H1 (cell line): ENCODE results near the gene CST4. TPM values are rescaled to one million over a fixed set of nuclear protein-coding genes. Genes with fewer than 3 reads are reported as not detected.

Experiments
- CTCF ChIA-PET: fragments of 300-600 bp; sonication (Branson Sonifier 250); formaldehyde crosslinking; loops from one replicate; lab custom pipeline; 2021; ENCODE audit not compliant: partially characterized antibody; lab: Charles Lee
- POLR2A ChIA-PET: fragments of 300-600 bp; sonication (Branson Sonifier 250); formaldehyde crosslinking; loops from one replicate; lab custom pipeline; 2021; ENCODE audit warnings: inconsistent platforms; ENCODE audit not compliant: partially characterized antibody; lab: Charles Lee
- DNase-seq, 2 experiments: peaks; one replicate each; pipeline versions ENCODE4 v3.0.0 to v3.0.0-alpha.2; 2010 to 2022; ENCODE audit warnings: low spot score in 2 of 2, low read depth in 1 of 2, mixed read lengths in 1 of 2
- FAIRE-seq: peaks from 2 replicates; lab custom pipeline; 2011; peaks lifted over from hg19 to GRCh38; lab: Jason Lieb, UNC
- H2AFZ ChIP-seq: 2 replicates; pipeline ENCODE4 v1.8.1; 2012; ENCODE audit warnings: low read length, inconsistent platforms
- H2AK5ac ChIP-seq: 2 replicates; pipeline ENCODE4 v1.6.1; 2013; ENCODE audit warnings: low read depth, low read length
- H2BK120ac ChIP-seq: replicated peaks from 2 replicates; pipeline ENCODE3; 2013; ENCODE audit warnings: low read depth, low read length, inconsistent platforms
- H2BK12ac ChIP-seq: 2 replicates; pipeline ENCODE4 v1.6.1; 2013; ENCODE audit warnings: low read depth, low read length
- H2BK15ac ChIP-seq: 2 replicates; pipeline ENCODE4 v1.6.1; 2013; ENCODE audit warnings: low read length
- H2BK20ac ChIP-seq: 2 replicates; pipeline ENCODE4 v1.6.1; 2013; ENCODE audit warnings: low read length
- H2BK5ac ChIP-seq: 2 replicates; pipeline ENCODE4 v1.6.1; 2013; ENCODE audit warnings: low read depth, low read length
- H3K14ac ChIP-seq: 2 replicates; pipeline ENCODE4 v1.6.1; 2013; ENCODE audit warnings: inconsistent platforms; ENCODE audit not compliant: insufficient read length
- H3K18ac ChIP-seq: 2 replicates; pipeline ENCODE4 v1.6.1; 2013; ENCODE audit warnings: low read length; ENCODE audit errors: extremely low read depth
- H3K23ac ChIP-seq: 2 replicates; pipeline ENCODE4 v1.6.1; 2013; ENCODE audit warnings: inconsistent platforms; ENCODE audit not compliant: insufficient read length
- H3K23me2 ChIP-seq: 2 replicates; pipeline ENCODE4 v1.6.1; 2013; ENCODE audit warnings: low read depth, low read length
- H3K27ac ChIP-seq: 2 replicates; pipeline ENCODE4 v1.6.1; 2011; ENCODE audit warnings: low read depth, low read length, inconsistent platforms
- H3K27me3 ChIP-seq, 4 experiments: replicated peaks in 1 of 4; 1 replicate in 1 of 4; 2 replicates in 3 of 4; pipeline versions ENCODE4 v1.6.1 to v1.8.1; 2011 to 2013; ENCODE audit warnings: low read length in 3 of 4, mild to moderate bottlenecking in 3 of 4, inconsistent platforms in 2 of 4, mixed read lengths in 2 of 4, moderate library complexity in 1 of 4; ENCODE audit not compliant: control insufficient read depth in 3 of 4, insufficient read depth in 3 of 4; ENCODE audit errors: extremely low read depth in 1 of 4
- H3K36me3 ChIP-seq, 4 experiments: 2 replicates each; pipeline versions ENCODE4 v1.6.1 to v1.8.1; 2011 to 2013; ENCODE audit warnings: mild to moderate bottlenecking in 4 of 4, low read length in 3 of 4, moderate library complexity in 2 of 4, control low read depth in 1 of 4, inconsistent platforms in 1 of 4; ENCODE audit not compliant: insufficient read depth in 4 of 4, control insufficient read depth in 2 of 4
- H3K4ac ChIP-seq: replicated peaks from 2 replicates; pipeline ENCODE3; 2013; ENCODE audit warnings: low read length, low read depth, mixed read lengths, inconsistent platforms; ENCODE audit not compliant: insufficient read length
- H3K4me1 ChIP-seq, 4 experiments: replicated peaks in 1 of 4; 1 replicate in 1 of 4; 2 replicates in 3 of 4; pipeline versions ENCODE4 v1.6.1 to v1.8.1; 2011 to 2013; ENCODE audit warnings: low read length in 3 of 4, inconsistent platforms in 2 of 4, mixed read lengths in 1 of 4; ENCODE audit not compliant: insufficient read depth in 4 of 4, control insufficient read depth in 3 of 4
- H3K4me2 ChIP-seq, 2 experiments: 2 replicates each; pipeline versions ENCODE4 v1.6.1 to v1.8.1; 2011 to 2013; ENCODE audit warnings: low read depth in 2 of 2, low read length in 2 of 2, control low read depth in 1 of 2, inconsistent platforms in 1 of 2, mild to moderate bottlenecking in 1 of 2; ENCODE audit not compliant: insufficient read depth in 1 of 2
- H3K4me3 ChIP-seq, 4 experiments: fragments of 200-600, 300-600 bp in 1 of 4; sonication (generic), shearing (Covaris generic), sonication (Bioruptor Twin) in 1 of 4; 2 replicates each; pipeline versions ENCODE4 v1.5.1 to v1.8.1; 2011 to 2016; ENCODE audit warnings: low read length in 4 of 4, low read depth in 3 of 4, control low read depth in 2 of 4, inconsistent platforms in 2 of 4, mild to moderate bottlenecking in 2 of 4, mixed read lengths in 1 of 4, moderate library complexity in 1 of 4; ENCODE audit not compliant: insufficient read depth in 2 of 4; ENCODE audit errors: extremely low read depth in 1 of 4
- H3K56ac ChIP-seq: replicated peaks from 2 replicates; pipeline ENCODE3; 2013; ENCODE audit warnings: low read depth, mild to moderate bottlenecking, mixed read lengths, low read length, inconsistent platforms; ENCODE audit not compliant: insufficient read length
- H3K79me1 ChIP-seq: 2 replicates; pipeline ENCODE4 v1.6.1; 2013; ENCODE audit warnings: low read depth, low read length, control low read depth
- H3K79me2 ChIP-seq, 2 experiments: 2 replicates each; pipeline versions ENCODE4 v1.6.1 to v1.8.1; 2012 to 2013; ENCODE audit warnings: low read length in 2 of 2, mild to moderate bottlenecking in 2 of 2, inconsistent platforms in 1 of 2; ENCODE audit not compliant: insufficient read depth in 2 of 2, control insufficient read depth in 1 of 2
- H3K9ac ChIP-seq, 4 experiments: replicated peaks in 1 of 4; 1 replicate in 1 of 4; 2 replicates in 3 of 4; pipeline versions ENCODE4 v1.6.1 to v1.8.1; 2011 to 2013; ENCODE audit warnings: low read depth in 3 of 4, low read length in 3 of 4, control low read depth in 2 of 4, mild to moderate bottlenecking in 2 of 4, moderate library complexity in 2 of 4, inconsistent platforms in 1 of 4; ENCODE audit errors: extremely low read depth in 1 of 4
- H3K9me3 ChIP-seq, 2 experiments: 2 replicates each; pipeline versions ENCODE4 v1.6.1 to v1.8.1; 2012 to 2013; ENCODE audit warnings: mild to moderate bottlenecking in 2 of 2, moderate library complexity in 2 of 2, control low read depth in 1 of 2, inconsistent platforms in 1 of 2, low read depth in 1 of 2, low read length in 1 of 2, mixed read lengths in 1 of 2; ENCODE audit not compliant: insufficient read depth in 2 of 2
- H4K20me1 ChIP-seq, 2 experiments: replicated peaks in 1 of 2; 2 replicates each; pipeline versions ENCODE3 to v1.8.1; 2011 to 2013; ENCODE audit warnings: inconsistent platforms in 2 of 2, low read length in 2 of 2, mild to moderate bottlenecking in 1 of 2; ENCODE audit not compliant: insufficient read depth in 2 of 2, control insufficient read depth in 1 of 2
- H4K5ac ChIP-seq: 2 replicates; pipeline ENCODE4 v1.6.1; 2013; ENCODE audit warnings: low read length, low read depth, mixed read lengths, inconsistent platforms; ENCODE audit not compliant: insufficient read length
- H4K8ac ChIP-seq: 2 replicates; pipeline ENCODE4 v1.8.0; 2013; ENCODE audit warnings: mild to moderate bottlenecking, moderate library complexity, low read length, inconsistent platforms; ENCODE audit not compliant: insufficient read depth; ENCODE audit errors: extremely low read depth
- H4K91ac ChIP-seq: replicated peaks from 2 replicates; pipeline ENCODE3; 2013; ENCODE audit warnings: low read length, mixed read lengths, inconsistent platforms; ENCODE audit not compliant: insufficient read length
- ASH2L ChIP-seq: fragments of 200-600, 300-600 bp; sonication (generic); IDR thresholded peaks from one replicate; pipeline ENCODE4 v1.7.1; 2017; ENCODE audit warnings: low read length
- KDM1A ChIP-seq: fragments of 200-600, 300-600 bp; sonication (generic); IDR thresholded peaks from 2 replicates; pipeline ENCODE4 v1.7.1; 2016; ENCODE audit warnings: mild to moderate bottlenecking, low read length, borderline replicate concordance
- RAD21 ChIP-seq, 2 experiments: IDR thresholded peaks in 1 of 2; conservative IDR thresholded peaks in 1 of 2; 2 replicates each; pipeline ENCODE4 v1.6.1; 2011; ENCODE audit warnings: low read depth in 2 of 2, low read length in 2 of 2, improper control_type of control experiment in 1 of 2, inconsistent platforms in 1 of 2, mild to moderate bottlenecking in 1 of 2, moderate library complexity in 1 of 2
- WGBS, 2 experiments: shearing (Covaris generic) in 1 of 2; methylation state at CpG; one replicate each; pipeline versions ENCODE4 v1.1.6 to v1.1.7; 2013 to 2015; ENCODE audit warnings: low lambda C conversion rate in 2 of 2, mixed read lengths in 2 of 2, inconsistent platforms in 1 of 2, low coverage in 1 of 2, missing lambda C conversion rate in 1 of 2; ENCODE audit not compliant: insufficient replicate concordance in 2 of 2, insufficient coverage in 1 of 2, insufficient read length in 1 of 2; ENCODE audit errors: extremely low coverage in 1 of 2, missing lambda C conversion rate in 1 of 2; 5-methylcytosine and 5-hydroxymethylcytosine counted together
- polyA plus RNA-seq, 7 experiments: library from polyadenylated mRNA; depleted of rRNA in 3 of 7; stranded (reverse) in 5 of 7; unstranded in 2 of 7; fragments of >200 nt in 5 of 7; fragments of 200-250 nt in 2 of 7; gene quantifications; 1 replicate in 5 of 7; 2 replicates in 1 of 7; 4 replicates in 1 of 7; pipeline versions ENCODE4 v1.2.1 to v1.2.3, GENCODE V29; 2011 to 2013; ENCODE audit warnings: missing spikeins in 2 of 7, mixed read lengths in 2 of 7
- total RNA-seq: library from RNA; stranded (reverse); fragmentation: NEBNext Ultra II Directional; extraction: Animal tissue kit (Norgen Biotek cat#: 25700); gene quantifications from 2 replicates; pipeline ENCODE4 v1.2.1, GENCODE V29; 2021
- TF ChIP-seq, protein P1 (sequence below): IDR thresholded peaks from 2 replicates; pipeline ENCODE4 v1.6.1; 2012; ENCODE audit warnings: inconsistent platforms
- TF ChIP-seq, protein P2 (sequence below), 3 experiments: IDR thresholded peaks; 1 replicate in 2 of 3; 2 replicates in 1 of 3; pipeline versions ENCODE4 v1.5.1 to v1.6.1; 2011; ENCODE audit warnings: low read length in 3 of 3, mild to moderate bottlenecking in 3 of 3, inconsistent platforms in 2 of 3, low read depth in 1 of 3, moderate library complexity in 1 of 3; ENCODE audit not compliant: insufficient read depth in 1 of 3; ENCODE audit errors: control extremely low read depth in 1 of 3

CST4 gene
- total and polyA plus RNA-seq, 2 of the 8 experiments (the other 6 are each of a cell fraction or from before 2014, with no cell fraction given), result not detected

DNA sequence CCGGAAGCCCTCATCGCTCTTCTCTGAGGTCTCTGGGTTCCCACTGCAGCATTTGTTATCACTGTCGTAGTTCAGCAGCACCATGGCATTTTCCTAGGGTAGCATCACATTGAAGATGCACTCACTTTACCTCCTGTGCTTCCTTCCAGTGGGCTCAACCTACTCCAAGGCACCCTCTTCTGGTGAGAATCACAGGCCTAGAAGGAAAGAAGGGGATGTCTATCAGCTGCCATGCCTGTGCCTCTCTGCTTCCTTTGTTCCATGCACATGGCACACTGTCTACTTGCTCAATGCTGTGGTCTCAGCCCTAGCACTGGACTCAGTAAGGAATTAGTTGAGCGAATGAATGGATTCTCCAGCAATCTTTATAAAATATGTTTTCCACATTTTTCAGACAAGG is 22.6 kb downstream of the CST4 start:
- POLR2A ChIA-PET, result no interaction called here

More for the DNA sequence above, 22.6 kb downstream of the CST4 start:
- DNase-seq (no peak), FAIRE-seq (no peak)
- no peak overlapping the region for H4K91ac ChIP-seq
- H3K23ac ChIP-seq, result no peak overlapping the region
- no peak overlapping the region for H4K8ac ChIP-seq
- H2BK20ac ChIP-seq, result no peak overlapping the region
- H2BK5ac ChIP-seq, result no peak overlapping the region
- no peak overlapping the region for H3K9ac ChIP-seq
- H3K79me1 ChIP-seq, result no peaks in the 10 kb centered on the region
- no peaks in the 10 kb centered on the region for H4K20me1 ChIP-seq
- H2AFZ ChIP-seq, result 0 out of 2 replicates have a peak overlapping the region, but pooled peaks have one; percentile 21
- no peak overlapping the region for H3K4me2 ChIP-seq
- no peak overlapping the region for H3K4ac ChIP-seq
- no peak overlapping the region for H4K5ac ChIP-seq
- H2AK5ac ChIP-seq, result no peak overlapping the region
- no peak overlapping the region for H3K56ac ChIP-seq
- H3K9me3 ChIP-seq, result no peaks in the 10 kb centered on the region
- no peak overlapping the region for H2BK120ac ChIP-seq
- no peak for TF ChIP-seq KDM1A
- TF ChIP-seq, protein P1, sequence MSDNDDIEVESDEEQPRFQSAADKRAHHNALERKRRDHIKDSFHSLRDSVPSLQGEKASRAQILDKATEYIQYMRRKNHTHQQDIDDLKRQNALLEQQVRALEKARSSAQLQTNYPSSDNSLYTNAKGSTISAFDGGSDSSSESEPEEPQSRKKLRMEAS, result 0 out of 2 replicates have a peak, but pooled peaks have one; percentile 36
- TF ChIP-seq RAD21 (IDR thresholded peaks at IDR 0.05 in 1 of 2, conservative IDR thresholded peaks at IDR 0.05 in 1 of 2; ENCODE audit: low read depth in 2 of 2, low read length in 2 of 2), result peak; percentile 29 to 49
- TF ChIP-seq ASH2L, result no peak
- TF ChIP-seq, protein P2, sequence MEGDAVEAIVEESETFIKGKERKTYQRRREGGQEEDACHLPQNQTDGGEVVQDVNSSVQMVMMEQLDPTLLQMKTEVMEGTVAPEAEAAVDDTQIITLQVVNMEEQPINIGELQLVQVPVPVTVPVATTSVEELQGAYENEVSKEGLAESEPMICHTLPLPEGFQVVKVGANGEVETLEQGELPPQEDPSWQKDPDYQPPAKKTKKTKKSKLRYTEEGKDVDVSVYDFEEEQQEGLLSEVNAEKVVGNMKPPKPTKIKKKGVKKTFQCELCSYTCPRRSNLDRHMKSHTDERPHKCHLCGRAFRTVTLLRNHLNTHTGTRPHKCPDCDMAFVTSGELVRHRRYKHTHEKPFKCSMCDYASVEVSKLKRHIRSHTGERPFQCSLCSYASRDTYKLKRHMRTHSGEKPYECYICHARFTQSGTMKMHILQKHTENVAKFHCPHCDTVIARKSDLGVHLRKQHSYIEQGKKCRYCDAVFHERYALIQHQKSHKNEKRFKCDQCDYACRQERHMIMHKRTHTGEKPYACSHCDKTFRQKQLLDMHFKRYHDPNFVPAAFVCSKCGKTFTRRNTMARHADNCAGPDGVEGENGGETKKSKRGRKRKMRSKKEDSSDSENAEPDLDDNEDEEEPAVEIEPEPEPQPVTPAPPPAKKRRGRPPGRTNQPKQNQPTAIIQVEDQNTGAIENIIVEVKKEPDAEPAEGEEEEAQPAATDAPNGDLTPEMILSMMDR (IDR thresholded peaks at IDR 0.05; ENCODE audit: control extremely low read depth in 1 of 3, insufficient read depth in 1 of 3, low read depth in 1 of 3, low read length in 3 of 3), result peak; percentile 15 to 45 (median 28); a peak in 3 of 4 replicates
- TF ChIP-seq, all 59 proteins: peak for 3
- CTCF ChIA-PET, result interaction anchor here (0.7 to 3.0 kb wide), 5 partner anchors 53 to 388 kb away, joined by 3 to 12 read pairs (median 3); no protein-coding TSS in a partner anchor
- H3K4me1 ChIP-seq, result no peaks in the 10 kb centered on the region
- no peaks in the 10 kb centered on the region for H3K27me3 ChIP-seq
- H3K27ac ChIP-seq, result no peak overlapping the region
- H3K36me3 ChIP-seq, result no peaks in the 10 kb centered on the region
- no peak overlapping the region for H3K4me3 ChIP-seq
- H3K23me2 ChIP-seq, result peaks cover 9% of the 10 kb centered on the region; the same call in 1 of the 2 replicates
- no peak overlapping the region for H3K18ac ChIP-seq
- no peak overlapping the region for H2BK15ac ChIP-seq
- H3K79me2 ChIP-seq, result no peaks in the 10 kb centered on the region
- no peak overlapping the region for H3K14ac ChIP-seq
- peak overlapping the region; percentile 75; the same call in 1 of the 2 replicates for H2BK12ac ChIP-seq
- 89% methylated on average over 3 of the region's 4 CpGs; no CpG with 5 or more reads in 1 of the 2 experiments for WGBS, 2 experiments
